ENCODE results near the gene DOCK3.

The DOCK3 gene

GRCh38 chr3:50672656-50673055 is 2.1 kb upstream of the DOCK3 start:
- no peak for TF ChIP-seq CTCF (IDR thresholded peaks at IDR 0.05)

DNA sequence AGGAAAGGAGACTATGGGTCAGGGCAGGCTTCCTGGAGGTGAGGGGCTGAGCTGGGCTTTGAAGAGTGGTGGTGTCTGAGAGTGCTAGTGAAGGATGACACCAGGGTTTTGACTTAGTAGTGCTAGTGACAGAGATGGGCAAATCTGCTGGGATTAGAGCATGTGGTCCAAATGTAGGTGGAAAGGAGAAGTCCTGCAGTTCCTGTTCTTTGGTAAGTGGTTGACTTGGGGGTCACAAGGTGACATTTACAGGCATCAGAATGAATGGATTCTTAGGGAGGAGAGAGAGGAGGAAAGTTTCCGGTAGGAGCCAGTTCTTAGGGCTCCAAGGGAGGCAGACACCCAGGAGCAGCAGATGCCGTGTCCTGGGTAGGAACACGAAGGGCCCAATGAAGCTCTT is 796 bp upstream of the DOCK3 start:
- TF ChIP-seq CTCF (IDR thresholded peaks at IDR 0.05), result no peak

GRCh38 chr3:50675179-50676030 is 678 bp downstream of the DOCK3 start:
- TF ChIP-seq CTCF (IDR thresholded peaks at IDR 0.05), result peak; percentile 85

DNA sequence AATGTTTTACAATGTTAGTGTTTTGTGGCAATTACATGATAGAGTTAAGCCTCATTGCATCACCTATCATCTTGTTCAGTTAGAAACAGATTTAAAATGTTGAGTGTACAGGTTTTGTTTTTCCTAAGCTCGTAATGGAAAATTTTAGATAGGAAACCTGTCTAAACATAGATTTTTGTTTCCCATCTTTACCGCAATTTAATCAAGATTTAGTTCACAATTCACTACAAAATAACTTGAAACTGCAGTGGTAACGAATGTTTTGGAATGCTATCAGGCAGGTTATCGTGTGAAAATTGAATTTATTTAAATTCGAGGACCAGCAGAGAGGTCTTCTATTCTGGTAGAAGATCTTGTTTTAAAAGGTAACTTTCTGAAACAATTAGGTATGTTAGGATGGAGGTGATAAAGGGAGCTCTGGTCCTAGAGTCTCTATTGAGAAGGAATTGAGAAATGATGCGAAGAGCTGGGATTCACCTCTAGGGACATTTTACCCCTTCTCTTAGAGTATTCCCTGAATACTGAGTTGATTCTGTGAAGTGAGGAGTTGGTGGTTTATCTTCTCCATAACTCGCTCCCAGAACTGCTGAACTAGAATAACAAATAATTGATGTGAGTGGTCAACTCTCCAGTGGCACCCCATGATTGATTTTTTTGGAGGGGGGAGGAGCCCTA is 1.4 kb downstream of the DOCK3 start:
- TF ChIP-seq CTCF (IDR thresholded peaks at IDR 0.05), result no peak

GRCh38 chr3:50687127-50687751 is 12.5 kb downstream of the DOCK3 start:
- TF ChIP-seq CTCF (IDR thresholded peaks at IDR 0.05), result no peak

GRCh38 chr3:50687916-50688315 is 13.2 kb downstream of the DOCK3 start:
- TF ChIP-seq CTCF (IDR thresholded peaks at IDR 0.05), result no peak

DNA sequence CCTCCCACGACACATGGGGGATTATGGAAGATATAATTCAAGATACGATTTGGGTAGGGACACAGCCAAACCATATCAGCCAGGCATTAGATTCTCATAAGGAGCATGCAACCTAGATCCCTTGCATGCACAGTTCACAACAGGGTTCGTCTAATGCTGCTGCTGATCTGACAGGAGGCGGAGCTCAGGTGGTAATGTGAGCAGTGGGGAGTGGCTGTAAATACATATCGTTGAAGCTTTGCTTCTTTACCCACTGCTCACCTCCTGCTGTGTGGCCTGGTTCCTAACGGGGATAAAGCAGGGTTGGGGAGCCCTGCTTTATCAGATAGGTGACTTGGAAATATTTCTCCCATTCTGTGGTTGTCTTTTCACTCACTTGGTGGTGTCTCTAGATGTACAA is 14.8 kb downstream of the DOCK3 start:
- no peak for TF ChIP-seq CTCF (IDR thresholded peaks at IDR 0.05)
